Gastrocnemius medialis (tissue), 4 donors: ENCODE measurements around the gene ANKH. TPM values are rescaled to one million over a fixed set of nuclear protein-coding genes. Genes with fewer than 3 reads are reported as not detected.

Experiments used
- ATAC-seq, 2 donors: fragments of 150-250 bp; one replicate each; pipeline ENCODE4 v1.9.1; 2016
- DNase-seq, 2 donors: peaks; one replicate each; pipeline ENCODE4 v3.0.0-alpha.2; 2019
- H3K27ac ChIP-seq, 4 donors: fragments of 200-600 bp; sonication (generic); 1 replicate in 1 of 4; 2 replicates in 3 of 4; pipeline ENCODE4 v1.5.1; 2016 to 2018; ENCODE audit warnings: mild to moderate bottlenecking in 2 of 4, moderate library complexity in 1 of 4
- H3K27me3 ChIP-seq, 3 donors: fragments of 200-600 bp; sonication (generic) in 2 of 3; 1 replicate in 1 of 3; 2 replicates in 2 of 3; pipeline versions ENCODE4 v1.5.1 to v1.6.0; 2016 to 2019; ENCODE audit warnings: mild to moderate bottlenecking in 1 of 3, moderate library complexity in 1 of 3
- H3K36me3 ChIP-seq, 2 donors: fragments of 200-600 bp; sonication (generic) in 1 of 2; one replicate each; pipeline ENCODE4 v1.5.1; 2017 to 2018
- H3K4me1 ChIP-seq, 2 donors: fragments of 200-600 bp; sonication (generic) in 1 of 2; one replicate each; pipeline ENCODE4 v1.5.1; 2016 to 2017; ENCODE audit warnings: mild to moderate bottlenecking in 2 of 2
- H3K4me3 ChIP-seq, 4 donors: fragments of 200-600 bp; sonication (generic) in 3 of 4; 1 replicate in 1 of 4; 2 replicates in 3 of 4; pipeline ENCODE4 v1.5.1; 2016 to 2019; ENCODE audit warnings: mild to moderate bottlenecking in 2 of 4
- H3K9me3 ChIP-seq, 3 donors: fragments of 200-600 bp; sonication (generic) in 2 of 3; 1 replicate in 1 of 3; 2 replicates in 2 of 3; pipeline ENCODE4 v1.5.1; 2016 to 2019
- CTCF ChIP-seq, 5 experiments: fragments of 450-650 bp in 3 of 5; fragments of 200-600 bp in 2 of 5; sonication (generic) in 2 of 5; IDR thresholded peaks in 4 of 5; conservative IDR thresholded peaks in 1 of 5; 1 replicate in 4 of 5; 2 replicates in 1 of 5; pipeline ENCODE4 v1.5.1; 2016 to 2019; ENCODE audit warnings: antibody characterized with exemption in 5 of 5, mild to moderate bottlenecking in 3 of 5, moderate library complexity in 3 of 5
- POLR2A ChIP-seq, 2 donors: fragments of 450-650 bp; IDR thresholded peaks; one replicate each; pipeline ENCODE4 v1.6.1; 2017; ENCODE audit warnings: antibody characterized with exemption in 2 of 2, mild to moderate bottlenecking in 2 of 2, moderate library complexity in 2 of 2
- in situ Hi-C, 4 donors: fragments of 200-750 bp; cut with MboI; loops; one replicate each; pipeline versions ENCODE4 v1.15.0 to v1.8.0; 2017; ENCODE audit warnings: low sequenced_read_pairs in 4 of 4
- intact Hi-C: fragments of 100-400 bp; cut with DNase I; formaldehyde crosslinking; loops from one replicate; pipeline ENCODE4 v1.15.1; 2023; ENCODE audit warnings: low total_unique reads
- total RNA-seq, 4 donors: library from RNA; depleted of rRNA; stranded (reverse); fragments of >200 nt; gene quantifications; one replicate each; pipeline versions ENCODE4 v1.1.0 to v1.2.3, GENCODE V29; 2016

ANKH gene
- total RNA-seq, 4 donors from 2014 or later, result 33.5 to 52.1 (median 36.0) TPM

- DNase-seq, result peak in 1 of 2 donors; percentile 38
- in situ Hi-C loops, result no loop called here
- peak in 1 of 2 donors; percentile 37 for ATAC-seq
- no peaks in the 10 kb centered on the region for H3K9me3 ChIP-seq
- no peaks in the 10 kb centered on the region for H3K27me3 ChIP-seq
- H3K4me3 ChIP-seq, result no peak overlapping the region
- no peaks in the 10 kb centered on the region for H3K36me3 ChIP-seq
- H3K27ac ChIP-seq, result peak overlapping the region; percentile 41 to 88 (median 84)
- H3K4me1 ChIP-seq, result peaks cover 54 to 57% of the 10 kb centered on the region in 2 donors
- TF ChIP-seq CTCF (IDR thresholded peaks at IDR 0.05 in 4 of 5, conservative IDR thresholded peaks at IDR 0.05 in 1 of 5) (no peak), POLR2A (IDR thresholded peaks at IDR 0.05) (no peak)
- intact Hi-C loops, result no loop called here
Observed at GRCh38 chr5:14829396-14829795, 42.2 kb downstream of the ANKH start.

- DNase-seq (no peak), ATAC-seq (no peak)
- Histone ChIP-seq H3K36me3 (no peaks in the 10 kb centered on the region), H3K4me1 (peaks cover 55 to 64% of the 10 kb centered on the region in 2 donors), H3K27me3 (no peaks in the 10 kb centered on the region), H3K9me3 (no peaks in the 10 kb centered on the region), H3K4me3 (no peak overlapping the region), H3K27ac (peak overlapping the region; percentile 50 to 88 (median 84))
- in situ Hi-C loops, result no loop called here
- intact Hi-C loops, result no loop called here
- TF ChIP-seq POLR2A (IDR thresholded peaks at IDR 0.05), result no peak
- no peak for TF ChIP-seq CTCF (IDR thresholded peaks at IDR 0.05 in 4 of 5, conservative IDR thresholded peaks at IDR 0.05 in 1 of 5)
Observed at GRCh38 chr5:14826714-14827113, 44.9 kb downstream of the ANKH start.

- Histone ChIP-seq H3K27me3 (no peaks in the 10 kb centered on the region), H3K36me3 (no peaks in the 10 kb centered on the region), H3K27ac (peak overlapping the region; percentile 73 to 88 (median 84)), H3K4me1 (peaks cover 55 to 64% of the 10 kb centered on the region in 2 donors), H3K9me3 (no peaks in the 10 kb centered on the region), H3K4me3 (no peak overlapping the region)
- no peak for ATAC-seq
- TF ChIP-seq CTCF (IDR thresholded peaks at IDR 0.05 in 4 of 5, conservative IDR thresholded peaks at IDR 0.05 in 1 of 5), result no peak
- no peak for TF ChIP-seq POLR2A (IDR thresholded peaks at IDR 0.05)
- DNase-seq, result no peak
- intact Hi-C loops (no loop called here), in situ Hi-C loops (no loop called here)
Observed at GRCh38 chr5:14825977-14826376, 45.6 kb downstream of the ANKH start.

- H3K9me3 ChIP-seq, result no peaks in the 10 kb centered on the region
- intact Hi-C loops (loop anchor here (5.0 kb wide), 2 partner anchors 62 to 97 kb away; no protein-coding TSS in a partner anchor), in situ Hi-C loops (no loop called here)
- peaks cover 53 to 60% of the 10 kb centered on the region in 2 donors for H3K4me1 ChIP-seq
- DNase-seq (peak; percentile 64 to 76), ATAC-seq (peak; percentile 84 to 86)
- no peaks in the 10 kb centered on the region for H3K36me3 ChIP-seq
- no peak for TF ChIP-seq POLR2A (IDR thresholded peaks at IDR 0.05)
- TF ChIP-seq CTCF (IDR thresholded peaks at IDR 0.05 in 4 of 5, conservative IDR thresholded peaks at IDR 0.05 in 1 of 5), result no peak
- no peaks in the 10 kb centered on the region for H3K27me3 ChIP-seq
- H3K27ac ChIP-seq, result peak overlapping the region; percentile 73 to 88 (median 84)
- no peak overlapping the region for H3K4me3 ChIP-seq
Observed at GRCh38 chr5:14824499-14824898, 47.1 kb downstream of the ANKH start.
